B cell (primary cell): Measurements from ENCODE around the gene SLAMF9.

Experiments used
- EZH2 ChIP-seq: IDR thresholded peaks from 2 replicates; pipeline ENCODE4 v1.6.1; 2012; ENCODE audit warnings: borderline replicate concordance, low read depth, mild to moderate bottlenecking, moderate library complexity, low read length; ENCODE audit not compliant: insufficient read depth, poor library complexity, severe bottlenecking
- TF ChIP-seq, protein P1 (sequence below): fragments of 200-600 bp; IDR thresholded peaks from one replicate; pipeline ENCODE4 v1.8.0; 2022; ENCODE audit warnings: antibody characterized with exemption, mild to moderate bottlenecking

DNA sequence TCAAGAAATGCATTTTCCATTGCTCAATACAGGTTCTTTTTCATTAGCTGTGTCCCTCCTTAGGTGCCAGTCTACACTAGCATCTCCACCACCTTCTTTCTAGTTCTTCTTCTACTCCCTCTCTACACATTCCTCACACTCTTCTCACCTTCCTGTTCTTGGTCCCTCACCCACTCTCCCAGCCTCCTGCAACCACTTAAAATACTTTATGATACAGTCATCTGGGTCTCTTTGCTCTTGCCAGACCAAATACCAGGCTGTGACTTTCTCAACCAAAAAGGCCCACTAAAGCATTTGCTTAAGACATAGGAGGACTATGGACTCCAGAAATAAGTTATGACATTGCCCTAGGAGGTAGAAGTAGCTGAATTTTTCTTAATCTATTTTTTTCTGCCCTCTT lies 42.6 kb upstream of the SLAMF9 start:
- TF ChIP-seq, protein P1, sequence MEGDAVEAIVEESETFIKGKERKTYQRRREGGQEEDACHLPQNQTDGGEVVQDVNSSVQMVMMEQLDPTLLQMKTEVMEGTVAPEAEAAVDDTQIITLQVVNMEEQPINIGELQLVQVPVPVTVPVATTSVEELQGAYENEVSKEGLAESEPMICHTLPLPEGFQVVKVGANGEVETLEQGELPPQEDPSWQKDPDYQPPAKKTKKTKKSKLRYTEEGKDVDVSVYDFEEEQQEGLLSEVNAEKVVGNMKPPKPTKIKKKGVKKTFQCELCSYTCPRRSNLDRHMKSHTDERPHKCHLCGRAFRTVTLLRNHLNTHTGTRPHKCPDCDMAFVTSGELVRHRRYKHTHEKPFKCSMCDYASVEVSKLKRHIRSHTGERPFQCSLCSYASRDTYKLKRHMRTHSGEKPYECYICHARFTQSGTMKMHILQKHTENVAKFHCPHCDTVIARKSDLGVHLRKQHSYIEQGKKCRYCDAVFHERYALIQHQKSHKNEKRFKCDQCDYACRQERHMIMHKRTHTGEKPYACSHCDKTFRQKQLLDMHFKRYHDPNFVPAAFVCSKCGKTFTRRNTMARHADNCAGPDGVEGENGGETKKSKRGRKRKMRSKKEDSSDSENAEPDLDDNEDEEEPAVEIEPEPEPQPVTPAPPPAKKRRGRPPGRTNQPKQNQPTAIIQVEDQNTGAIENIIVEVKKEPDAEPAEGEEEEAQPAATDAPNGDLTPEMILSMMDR: no peak
- no peak for TF ChIP-seq EZH2
